Neural progenitor cell (in vitro differentiated cells): Measurements from ENCODE around the gene MYCBP2.

Experiments
- CTCF ChIP-seq: fragments of 200-600 bp; sonication (generic); IDR thresholded peaks from 2 replicates; pipeline ENCODE4 v1.5.1; 2017; ENCODE audit warnings: antibody characterized with exemption, mild to moderate bottlenecking
- EZH2 ChIP-seq: fragments of 200-600 bp; sonication (generic); IDR thresholded peaks from 2 replicates; pipeline ENCODE4 v1.6.1; 2017; ENCODE audit warnings: antibody characterized with exemption, mild to moderate bottlenecking, moderate library complexity

GRCh38 chr13:77359171-77359570 lies 32.3 kb upstream of the MYCBP2 start:
- TF ChIP-seq CTCF (no peak), EZH2 (no peak)
